HEK293T (cell line): ENCODE measurements around the gene MCF2.
"Not testable (repeated sequence)": the region's sequence is repeated elsewhere in the genome, so short reads cannot be mapped to it uniquely, and the experiment has no call there.

ENCODE experiments used
- FOXA1 ChIP-seq: fragments of 450-650 bp; IDR thresholded peaks from 2 replicates; pipeline ENCODE4 v1.6.1; 2016; ENCODE audit warnings: mild to moderate bottlenecking
- SP1 ChIP-seq: fragments of 450-650 bp; IDR thresholded peaks from 2 replicates; pipeline ENCODE4 v1.6.1; 2017

- not testable (repeated sequence) for TF ChIP-seq SP1, FOXA1
Observed at GRCh38 chrX:139685175-139685574, 22.8 kb downstream of the MCF2 start.
